Esophagus (tissue), 2 donors: ENCODE measurements around the gene CCR5AS.
"Not testable (repeated sequence)": the region's sequence is repeated elsewhere in the genome, so short reads cannot be mapped to it uniquely, and the experiment has no call there.

Source experiments
- H3K27ac ChIP-seq, 2 donors: one replicate each; pipeline ENCODE4 v1.5.1; 2013; ENCODE audit warnings: low read depth in 2 of 2, mild to moderate bottlenecking in 2 of 2, inconsistent platforms in 1 of 2, low read length in 1 of 2, moderate library complexity in 1 of 2
- H3K27me3 ChIP-seq, 2 donors: one replicate each; pipeline ENCODE4 v1.6.1; 2013; ENCODE audit warnings: low read length in 2 of 2, control low read depth in 1 of 2, mild to moderate bottlenecking in 1 of 2; ENCODE audit not compliant: insufficient read depth in 2 of 2, control insufficient read depth in 1 of 2
- H3K36me3 ChIP-seq, 2 donors: one replicate each; pipeline ENCODE4 v1.6.1; 2013; ENCODE audit warnings: low read length in 1 of 2; ENCODE audit not compliant: control insufficient read depth in 2 of 2, insufficient read depth in 2 of 2
- H3K4me1 ChIP-seq, 2 donors: one replicate each; pipeline ENCODE4 v1.6.1; 2013; ENCODE audit warnings: low read length in 1 of 2; ENCODE audit not compliant: control insufficient read depth in 2 of 2, insufficient read depth in 2 of 2
- H3K4me3 ChIP-seq, 2 donors: one replicate each; pipeline ENCODE4 v1.5.1; 2013; ENCODE audit warnings: low read length in 2 of 2, mild to moderate bottlenecking in 2 of 2, low read depth in 1 of 2, moderate library complexity in 1 of 2
- H3K9me3 ChIP-seq, 2 donors: one replicate each; pipeline ENCODE4 v1.6.1; 2013; ENCODE audit warnings: mild to moderate bottlenecking in 2 of 2, low read depth in 1 of 2, low read length in 1 of 2, moderate library complexity in 1 of 2; ENCODE audit not compliant: control insufficient read depth in 2 of 2, insufficient read depth in 1 of 2
- WGBS, 2 donors: extraction: QIAGEN DNeasy Blood & Tissue Kit; methylation state at CpG; one replicate each; pipeline ENCODE4 v1.1.7; 2013; 5-methylcytosine and 5-hydroxymethylcytosine counted together
- donor health status: healthy with polysubstance abuse.
- donor health status: Bipolar disorder and iron deficiency.

The CCR5AS gene

GRCh38 chr3:46429671-46430070, 22.8 kb upstream of the CCR5AS start:
- H3K27ac ChIP-seq, result no peak overlapping the region

GRCh38 chr3:46429250-46429649, 22.4 kb upstream of the CCR5AS start:
- no peaks in the 10 kb centered on the region for H3K36me3 ChIP-seq
- no peaks in the 10 kb centered on the region for H3K9me3 ChIP-seq
- H3K4me1 ChIP-seq, result no peaks in the 10 kb centered on the region
- 54 to 66% methylated on average over 5 of the region's 5 CpGs for WGBS, 2 donors
- peak overlapping the region; percentile 68 to 73 for H3K27ac ChIP-seq
- H3K27me3 ChIP-seq, result no peaks in the 10 kb centered on the region
- no peak overlapping the region for H3K4me3 ChIP-seq

More at GRCh38 chr3:46429671-46430070, 22.8 kb upstream of the CCR5AS start:
- Histone ChIP-seq H3K4me1 (no peaks in the 10 kb centered on the region), H3K36me3 (no peaks in the 10 kb centered on the region), H3K27me3 (no peaks in the 10 kb centered on the region), H3K9me3 (no peaks in the 10 kb centered on the region), H3K4me3 (no peak overlapping the region)
- WGBS, 2 donors, result 50 to 58% methylated on average over 5 of the region's 5 CpGs

GRCh38 chr3:46427916-46428833, 21.3 kb upstream of the CCR5AS start:
- Histone ChIP-seq H3K27me3 (no peaks in the 10 kb centered on the region), H3K4me3 (no peak overlapping the region), H3K27ac (peak overlapping the region in 1 of 2 donors; percentile 20), H3K36me3 (no peaks in the 10 kb centered on the region), H3K9me3 (no peaks in the 10 kb centered on the region), H3K4me1 (no peaks in the 10 kb centered on the region)
- whole genome bisulfite sequencing, 2 donors, result 75 to 84% methylated on average over 10 of the region's 10 CpGs

GRCh38 chr3:46427404-46427803, 20.5 kb upstream of the CCR5AS start:
- H3K4me1 ChIP-seq, H3K9me3 ChIP-seq, H3K27ac ChIP-seq, H3K4me3 ChIP-seq, H3K27me3 ChIP-seq, H3K36me3 ChIP-seq: not testable (repeated sequence)
- WGBS, 2 donors, result 65 to 69% methylated on average over 8 of the region's 8 CpGs

- H3K27ac ChIP-seq, H3K9me3 ChIP-seq, H3K36me3 ChIP-seq, H3K4me3 ChIP-seq, H3K4me1 ChIP-seq, H3K27me3 ChIP-seq: not testable (repeated sequence)
- WGBS, 2 donors, result 54 to 67% methylated on average over 4 of the region's 4 CpGs
These were observed 19.6 kb upstream of the CCR5AS start for GRCh38 chr3:46426476-46426875.

- H3K36me3 ChIP-seq, result no peaks in the 10 kb centered on the region
- H3K9me3 ChIP-seq, result no peaks in the 10 kb centered on the region
- H3K4me3 ChIP-seq, result no peak overlapping the region
- WGBS, 2 donors, result 74 to 77% methylated on average over 5 of the region's 5 CpGs
- no peak overlapping the region for H3K27ac ChIP-seq
- H3K27me3 ChIP-seq, result no peaks in the 10 kb centered on the region
- H3K4me1 ChIP-seq, result no peaks in the 10 kb centered on the region
These were observed 16.7 kb upstream of the CCR5AS start for GRCh38 chr3:46423588-46423987.

- 69 to 75% methylated on average over 6 of the region's 6 CpGs for WGBS, 2 donors
- Histone ChIP-seq H3K4me3 (no peak overlapping the region), H3K4me1 (no peaks in the 10 kb centered on the region), H3K9me3 (no peaks in the 10 kb centered on the region), H3K27me3 (no peaks in the 10 kb centered on the region), H3K27ac (no peak overlapping the region), H3K36me3 (no peaks in the 10 kb centered on the region)
These were observed 15.8 kb upstream of the CCR5AS start for GRCh38 chr3:46422617-46423016.

- no peaks in the 10 kb centered on the region for H3K36me3 ChIP-seq
- 87 to 93% methylated on average over 2 of the region's 2 CpGs for WGBS, 2 donors
- no peak overlapping the region for H3K4me3 ChIP-seq
- H3K4me1 ChIP-seq, result no peaks in the 10 kb centered on the region
- H3K27me3 ChIP-seq, result no peaks in the 10 kb centered on the region
- H3K9me3 ChIP-seq, result no peaks in the 10 kb centered on the region
- H3K27ac ChIP-seq, result no peak overlapping the region
These were observed 14.1 kb upstream of the CCR5AS start for GRCh38 chr3:46420931-46421330.

- Histone ChIP-seq H3K27me3 (no peaks in the 10 kb centered on the region), H3K4me3 (no peak overlapping the region), H3K27ac (no peak overlapping the region), H3K36me3 (no peaks in the 10 kb centered on the region), H3K9me3 (no peaks in the 10 kb centered on the region), H3K4me1 (no peaks in the 10 kb centered on the region)
- WGBS, 2 donors, result 97 to 98% methylated on average over 4 of the region's 4 CpGs
These were observed 12.9 kb upstream of the CCR5AS start for GRCh38 chr3:46419816-46420215.
